Spleen (tissue), 11 donors: ENCODE data around the gene CXorf65. TPM values are rescaled to one million over a fixed set of nuclear protein-coding genes. Genes with fewer than 3 reads are reported as not detected.
A peak's percentile ranks its signal among the peaks of the same experiment; 100 is the strongest.

ENCODE experiments used
- DNase-seq: peaks from one replicate; pipeline ENCODE4 v3.0.0-alpha.2; 2020
- H3K27ac ChIP-seq, 8 donors: fragments of 200-600 bp; sonication (generic) in 7 of 8; 1 replicate in 4 of 8; 2 replicates in 4 of 8; pipeline versions ENCODE4 v1.5.0 to v1.8.0; 2016 to 2021; ENCODE audit warnings: inconsistent platforms in 4 of 8, mild to moderate bottlenecking in 4 of 8, moderate library complexity in 1 of 8
- H3K27me3 ChIP-seq, 7 donors: fragments of 200-600 bp; sonication (generic) in 6 of 7; replicated peaks in 1 of 7; 1 replicate in 4 of 7; 2 replicates in 3 of 7; pipeline versions ENCODE4 v1.5.0 to v1.8.0; 2016 to 2021; ENCODE audit warnings: inconsistent platforms in 3 of 7, mild to moderate bottlenecking in 1 of 7
- H3K36me3 ChIP-seq, 6 donors: fragments of 200-600 bp; sonication (generic) in 5 of 6; 1 replicate in 4 of 6; 2 replicates in 2 of 6; pipeline versions ENCODE4 v1.5.0 to v1.8.0; 2016 to 2021; ENCODE audit warnings: inconsistent platforms in 2 of 6
- H3K4me1 ChIP-seq, 6 donors: fragments of 200-600 bp; sonication (generic) in 5 of 6; 1 replicate in 3 of 6; 2 replicates in 3 of 6; pipeline versions ENCODE4 v1.5.0 to v1.8.0; 2016 to 2021; ENCODE audit warnings: inconsistent platforms in 3 of 6
- H3K4me3 ChIP-seq, 8 donors: fragments of 200-600 bp; sonication (generic) in 7 of 8; 1 replicate in 4 of 8; 2 replicates in 4 of 8; pipeline versions ENCODE4 v1.5.0 to v1.8.0; 2016 to 2021; ENCODE audit warnings: inconsistent platforms in 4 of 8, mild to moderate bottlenecking in 4 of 8, moderate library complexity in 2 of 8
- H3K9me3 ChIP-seq, 8 donors: fragments of 200-600 bp; sonication (generic) in 7 of 8; 1 replicate in 4 of 8; 2 replicates in 4 of 8; pipeline versions ENCODE4 v1.5.0 to v1.8.0; 2016 to 2021; ENCODE audit warnings: inconsistent platforms in 4 of 8
- CTCF ChIP-seq, 11 experiments: fragments of 200-600 bp in 7 of 11; fragments of 450-650 bp in 4 of 11; sonication (generic) in 4 of 11; IDR thresholded peaks in 8 of 11; conservative IDR thresholded peaks in 3 of 11; 1 replicate in 7 of 11; 2 replicates in 4 of 11; pipeline versions ENCODE4 v1.4.0 to v1.8.0; 2016 to 2021; ENCODE audit warnings: antibody characterized with exemption in 11 of 11, inconsistent platforms in 4 of 11, mild to moderate bottlenecking in 1 of 11
- POLR2A ChIP-seq, 3 donors: fragments of 450-650 bp; IDR thresholded peaks; one replicate each; pipeline ENCODE4 v1.5.1; 2017; ENCODE audit warnings: antibody characterized with exemption in 3 of 3, mild to moderate bottlenecking in 1 of 3
- POLR2AphosphoS5 ChIP-seq, 3 donors: sonication (generic); formaldehyde crosslinking; IDR thresholded peaks; one replicate each; pipeline ENCODE4 v1.5.1; 2017; ENCODE audit warnings: antibody characterized with exemption in 3 of 3
- WGBS, 5 donors: extraction: QIAGEN DNeasy Blood & Tissue Kit in 3 of 5; methylation state at CpG; one replicate each; pipeline versions ENCODE4 v1.1.5 to v1.1.7; 2013 to 2018; 5-methylcytosine and 5-hydroxymethylcytosine counted together
- intact Hi-C: fragments of 100-400 bp; cut with DNase I; formaldehyde crosslinking; loops from one replicate; pipeline ENCODE4 v1.15.0; 2023; ENCODE audit warnings: low total_unique reads
- polyA plus RNA-seq, 3 donors: library from polyadenylated mRNA; stranded (reverse); fragments of 200-250 nt; gene quantifications; one replicate each; pipeline ENCODE4 v1.2.1, GENCODE V29; 2013
- total RNA-seq, 7 donors: library from RNA; depleted of rRNA in 3 of 7; stranded (reverse); fragments of >200 nt in 3 of 7; fragmentation: NEBNext Ultra II Directional in 4 of 7; extraction: Animal tissue kit (Norgen Biotek cat#: 25700) in 4 of 7; gene quantifications; one replicate each; pipeline versions ENCODE4 v1.1.0 to v1.2.1, GENCODE V29; 2016 to 2021
- donor health status: healthy with polysubstance abuse.
- donor health status: DM: no; HTN: no; CAD: no; lungs with moderate emphysema.
- donor health status: DM: no; HTN: no; CAD: no.
- donor health status: Bipolar disorder and iron deficiency.
- donor health status: healthy.
- donor health status: DM: no; HTN: no; CAD: no.
- donor health status: DM: yes; HTN: yes; CAD: no.

The CXorf65 gene
- total and polyA plus RNA-seq, 10 donors, result 1.7 to 27.2 (median 7.1) TPM

GRCh38 chrX:71098302-71098701 lies 8.2 kb downstream of the CXorf65 start:
- TF ChIP-seq POLR2AphosphoS5 (IDR thresholded peaks at IDR 0.05) (peak in 1 of 3 donors; percentile 64), CTCF (IDR thresholded peaks at IDR 0.05 in 8 of 11, conservative IDR thresholded peaks at IDR 0.05 in 3 of 11) (peak; percentile 38 to 84 (median 73)), POLR2A (IDR thresholded peaks at IDR 0.05) (no peak)
- Histone ChIP-seq H3K4me3 (peak overlapping the region in 1 of 8 donors; percentile 40), H3K9me3 (no peaks in the 10 kb centered on the region), H3K27ac (peak overlapping the region in 3 of 8 donors; percentile 11 to 90 (median 87)), H3K36me3 (peaks cover 0 to 11% (median 0%) of the 10 kb centered on the region in 6 donors), H3K4me1 (peaks cover 10 to 70% (median 42%) of the 10 kb centered on the region in 6 donors), H3K27me3 (peaks cover 0 to 3% (median 0%) of the 10 kb centered on the region in 7 donors)
- WGBS, 5 donors, result 7 to 24% (median 12%) methylated on average over 2 of the region's 2 CpGs
- DNase-seq, result peak; percentile 90
- intact Hi-C loops, result no loop called here

GRCh38 chrX:71096760-71097032 lies 9.8 kb downstream of the CXorf65 start:
- peak overlapping the region; percentile 28 to 77 (median 47) for H3K4me3 ChIP-seq
- 0 to 35% (median 12%) methylated on average over 6 to 9 of the region's 9 CpGs; no CpG with 5 or more reads in 1 of the 5 donors for WGBS, 5 donors
- no peaks in the 10 kb centered on the region for H3K9me3 ChIP-seq
- peaks cover 0 to 8% (median 0%) of the 10 kb centered on the region in 6 donors for H3K36me3 ChIP-seq
- TF ChIP-seq POLR2AphosphoS5 (IDR thresholded peaks at IDR 0.05), result no peak
- no peak for TF ChIP-seq POLR2A (IDR thresholded peaks at IDR 0.05)
- no peak for TF ChIP-seq CTCF (IDR thresholded peaks at IDR 0.05 in 8 of 11, conservative IDR thresholded peaks at IDR 0.05 in 3 of 11)
- intact Hi-C loops, result no loop called here
- H3K27ac ChIP-seq, result peak overlapping the region in 7 of 8 donors; percentile 53 to 90 (median 84)
- peaks cover 10 to 54% (median 31%) of the 10 kb centered on the region in 6 donors for H3K4me1 ChIP-seq
- peaks cover 0 to 3% (median 0%) of the 10 kb centered on the region in 7 donors for H3K27me3 ChIP-seq
- no peak for DNase-seq

DNA sequence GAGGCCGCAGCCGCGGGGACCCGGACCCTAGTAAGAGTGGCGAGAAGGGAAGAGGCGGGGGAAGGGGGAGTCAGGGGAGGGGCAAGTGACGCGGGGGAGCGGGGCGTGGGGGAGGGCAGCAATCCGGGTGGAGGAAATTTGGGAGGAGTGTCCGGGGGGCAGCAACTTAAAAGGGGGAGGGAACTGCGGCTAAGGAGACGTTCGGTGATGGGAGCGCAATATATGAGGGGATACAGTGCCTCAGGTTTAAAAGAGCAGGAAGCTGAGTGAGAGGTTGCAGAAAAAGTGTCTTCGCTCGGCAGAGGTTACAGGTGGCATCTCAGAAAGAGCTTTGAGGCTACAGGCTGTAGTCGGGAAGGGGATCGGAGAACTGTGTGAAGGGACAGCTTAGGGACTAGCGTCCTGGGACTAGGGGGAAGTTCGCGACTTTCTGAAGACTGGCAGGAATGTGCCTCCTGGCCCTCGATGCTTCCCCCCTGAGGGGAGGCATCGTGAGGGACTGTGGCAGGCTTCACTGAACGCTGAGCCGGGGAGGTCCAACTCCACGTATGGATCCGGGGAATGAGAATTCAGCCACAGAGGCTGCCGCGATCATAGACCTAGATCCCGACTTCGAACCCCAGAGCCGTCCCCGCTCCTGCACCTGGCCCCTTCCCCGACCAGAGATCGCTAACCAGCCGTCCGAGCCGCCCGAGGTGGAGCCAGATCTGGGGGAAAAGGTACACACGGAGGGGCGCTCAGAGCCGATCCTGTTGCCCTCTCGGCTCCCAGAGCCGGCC lies 10.4 kb downstream of the CXorf65 start:
- peak in 1 of 3 donors; percentile 41 for TF ChIP-seq POLR2A (IDR thresholded peaks at IDR 0.05)
- TF ChIP-seq POLR2AphosphoS5 (IDR thresholded peaks at IDR 0.05), result no peak
- peaks cover 0 to 3% (median 0%) of the 10 kb centered on the region in 7 donors for H3K27me3 ChIP-seq
- intact Hi-C loops, result no loop called here
- peaks cover 10 to 50% (median 31%) of the 10 kb centered on the region in 6 donors for H3K4me1 ChIP-seq
- H3K4me3 ChIP-seq, result peak overlapping the region; percentile 28 to 77 (median 47)
- WGBS, 5 donors, result 1 to 26% (median 2%) methylated on average over 22 to 46 of the region's 46 CpGs
- peaks cover 0 to 3% (median 0%) of the 10 kb centered on the region in 6 donors for H3K36me3 ChIP-seq
- H3K27ac ChIP-seq, result peak overlapping the region; percentile 53 to 90 (median 78)
- H3K9me3 ChIP-seq, result no peaks in the 10 kb centered on the region
- DNase-seq, result peak; percentile 83

GRCh38 chrX:71095555-71095980 lies 11.0 kb downstream of the CXorf65 start, which contains the start of gene FOXO4:
FOXO4 (plus strand) TSS chrX:71095851; CDS start chrX:71096529, 678 bp downstream.
- H3K27me3 ChIP-seq, result peaks cover 0 to 3% (median 0%) of the 10 kb centered on the region in 7 donors
- no peaks in the 10 kb centered on the region for H3K9me3 ChIP-seq
- WGBS, 5 donors, result 1 to 19% (median 2%) methylated on average over 24 to 29 of the region's 29 CpGs
- H3K36me3 ChIP-seq, result no peaks in the 10 kb centered on the region
- peak within 1 kb of the TSS; percentile 53 to 90 (median 78) for H3K27ac ChIP-seq
- peak within 1 kb of the TSS; percentile 28 to 77 (median 47) for H3K4me3 ChIP-seq
- DNase-seq, result peak; percentile 97
- intact Hi-C loops, result no loop called here
- TF ChIP-seq POLR2A (IDR thresholded peaks at IDR 0.05), result no peak
- no peak for TF ChIP-seq CTCF (IDR thresholded peaks at IDR 0.05 in 8 of 11, conservative IDR thresholded peaks at IDR 0.05 in 3 of 11)
- peak; percentile 81 to 83 (median 83) for TF ChIP-seq POLR2AphosphoS5 (IDR thresholded peaks at IDR 0.05)
- peaks cover 10 to 45% (median 31%) of the 10 kb centered on the region in 6 donors for H3K4me1 ChIP-seq
